ENCODE data around the gene MTG2.

Gene MTG2

DNA sequence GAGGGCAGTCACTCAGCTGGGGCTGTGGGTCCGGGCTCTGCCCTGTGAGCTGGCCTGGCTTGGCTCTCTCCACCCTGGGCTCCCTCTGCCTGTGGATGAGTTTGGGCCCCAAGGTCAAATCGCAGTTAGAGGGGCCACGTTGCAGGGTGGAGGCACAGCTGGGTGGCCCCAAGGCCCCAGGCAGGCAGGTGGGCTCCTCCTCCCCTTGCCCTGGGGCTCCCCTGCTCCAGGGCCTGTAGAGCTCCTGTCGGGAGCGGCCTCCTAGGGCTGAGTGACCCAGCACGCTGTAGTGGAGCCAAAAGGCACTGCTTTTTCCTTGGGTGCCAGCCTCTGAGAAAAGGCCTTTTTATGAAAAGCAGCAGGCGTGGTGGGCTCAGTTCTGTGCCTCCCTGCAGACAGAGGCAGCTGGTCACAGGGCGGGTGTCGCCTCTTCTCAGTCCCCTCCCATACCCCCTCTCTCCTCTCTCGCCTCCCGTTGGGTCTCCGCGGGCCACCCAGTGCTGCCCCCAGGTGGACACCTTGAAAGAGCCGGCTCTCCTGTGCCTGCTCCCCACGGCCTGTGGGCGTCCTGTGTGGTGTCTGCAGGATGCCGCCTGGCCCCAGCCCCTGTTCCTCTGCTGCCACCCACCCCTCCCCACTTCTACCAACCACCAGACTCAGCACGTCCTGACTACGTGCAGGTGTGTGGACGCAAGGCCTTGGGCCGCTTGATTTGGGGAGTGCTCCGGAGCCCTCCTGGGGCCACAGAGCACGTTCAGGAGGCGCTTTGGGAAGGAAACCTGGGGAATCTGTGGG is 26.0 kb upstream of the MTG2 start:
- Histone ChIP-seq H3K27ac (ENCODE audit: low read length) (no peak overlapping the region), H3K4me3 (ENCODE audit: low read length) (no peak overlapping the region), H3K4me2 (ENCODE audit: low read depth, low read length) (no peak overlapping the region), H3K9me3 (replicated peaks; ENCODE audit: insufficient read depth, low read length) (no peaks in the 10 kb centered on the region), H4K20me1 (ENCODE audit: insufficient read depth, low read length) (no peaks in the 10 kb centered on the region), H3K36me3 (replicated peaks; ENCODE audit: insufficient read depth, low read length) (no peaks in the 10 kb centered on the region), H3K9ac (ENCODE audit: low read length) (no peak overlapping the region), H3K9me2 (replicated peaks; ENCODE audit: insufficient read depth, low read length) (no peaks in the 10 kb centered on the region), H3K4me1 (ENCODE audit: low read length) (no peaks in the 10 kb centered on the region), H3K79me2 (ENCODE audit: low read length) (peaks cover 52% of the 10 kb centered on the region), H3K27me3 (replicated peaks; ENCODE audit: insufficient read depth, low read length) (no peaks in the 10 kb centered on the region), H2AFZ (ENCODE audit: low read length) (no peak overlapping the region), H3F3A (ENCODE audit: insufficient read depth, low read length) (no peaks in the 10 kb centered on the region)
- DNase-seq = peak; percentile 26
- TF ChIP-seq, protein P1, sequence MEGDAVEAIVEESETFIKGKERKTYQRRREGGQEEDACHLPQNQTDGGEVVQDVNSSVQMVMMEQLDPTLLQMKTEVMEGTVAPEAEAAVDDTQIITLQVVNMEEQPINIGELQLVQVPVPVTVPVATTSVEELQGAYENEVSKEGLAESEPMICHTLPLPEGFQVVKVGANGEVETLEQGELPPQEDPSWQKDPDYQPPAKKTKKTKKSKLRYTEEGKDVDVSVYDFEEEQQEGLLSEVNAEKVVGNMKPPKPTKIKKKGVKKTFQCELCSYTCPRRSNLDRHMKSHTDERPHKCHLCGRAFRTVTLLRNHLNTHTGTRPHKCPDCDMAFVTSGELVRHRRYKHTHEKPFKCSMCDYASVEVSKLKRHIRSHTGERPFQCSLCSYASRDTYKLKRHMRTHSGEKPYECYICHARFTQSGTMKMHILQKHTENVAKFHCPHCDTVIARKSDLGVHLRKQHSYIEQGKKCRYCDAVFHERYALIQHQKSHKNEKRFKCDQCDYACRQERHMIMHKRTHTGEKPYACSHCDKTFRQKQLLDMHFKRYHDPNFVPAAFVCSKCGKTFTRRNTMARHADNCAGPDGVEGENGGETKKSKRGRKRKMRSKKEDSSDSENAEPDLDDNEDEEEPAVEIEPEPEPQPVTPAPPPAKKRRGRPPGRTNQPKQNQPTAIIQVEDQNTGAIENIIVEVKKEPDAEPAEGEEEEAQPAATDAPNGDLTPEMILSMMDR (IDR thresholded peaks at IDR 0.05; ENCODE audit: low read length) = peak; percentile 42
- no peak for TF ChIP-seq EZH2 (optimal IDR thresholded peaks at IDR 0.05; ENCODE audit: low read depth, low read length)

DNA sequence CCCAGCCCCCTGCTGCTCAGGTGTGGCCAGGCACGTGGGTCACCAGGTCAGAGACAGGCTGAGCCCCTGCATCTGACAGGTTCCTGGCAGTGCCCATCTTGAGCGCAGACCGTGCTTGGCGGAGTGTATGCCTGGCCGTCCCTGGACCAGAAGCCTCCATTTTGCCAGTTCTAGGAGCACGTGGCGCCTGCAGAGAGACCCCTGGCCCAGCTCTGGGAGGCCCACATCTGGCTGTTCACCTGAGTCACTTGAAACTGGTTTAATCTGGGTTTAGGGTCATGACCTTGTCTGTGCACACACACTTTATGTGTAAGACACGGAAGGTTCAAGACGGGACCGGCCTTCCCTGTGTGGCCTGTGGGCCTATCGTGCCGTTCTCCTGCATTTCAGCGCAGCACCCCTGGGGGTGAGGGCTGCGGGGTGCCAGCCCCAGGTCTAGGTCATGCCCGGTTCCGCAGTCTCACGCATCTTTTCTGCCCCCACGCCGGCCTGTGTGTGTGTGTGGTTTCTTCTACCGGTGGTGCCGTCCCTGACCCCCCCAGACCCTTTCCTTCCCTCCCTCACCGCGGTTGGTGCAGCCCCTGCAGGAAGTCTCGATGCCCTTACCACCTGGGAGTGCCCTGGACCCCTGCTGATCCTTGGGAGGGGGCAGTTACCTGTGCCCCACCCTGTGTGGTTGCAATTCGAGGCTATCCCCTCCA is 25.3 kb upstream of the MTG2 start:
- DNase-seq = no peak
- H3K36me3 ChIP-seq (replicated peaks; ENCODE audit: insufficient read depth, low read length) = no peaks in the 10 kb centered on the region
- H3K4me3 ChIP-seq (ENCODE audit: low read length) = no peak overlapping the region
- no peaks in the 10 kb centered on the region for H3F3A ChIP-seq (ENCODE audit: insufficient read depth, low read length)
- H2AFZ ChIP-seq (ENCODE audit: low read length) = no peak overlapping the region
- H3K4me1 ChIP-seq (ENCODE audit: low read length) = no peaks in the 10 kb centered on the region
- H3K9me3 ChIP-seq (replicated peaks; ENCODE audit: insufficient read depth, low read length) = no peaks in the 10 kb centered on the region
- TF ChIP-seq, protein P1 (IDR thresholded peaks at IDR 0.05; ENCODE audit: low read length) = no peak
- TF ChIP-seq EZH2 (optimal IDR thresholded peaks at IDR 0.05; ENCODE audit: low read depth, low read length) (no peak), EZH2phosphoT487 (IDR thresholded peaks at IDR 0.05; ENCODE audit: low read length) (no peak)
- no peak overlapping the region for H3K4me2 ChIP-seq (ENCODE audit: low read depth, low read length)
- H3K79me2 ChIP-seq (ENCODE audit: low read length) = peaks cover 46% of the 10 kb centered on the region
- no peaks in the 10 kb centered on the region for H4K20me1 ChIP-seq (ENCODE audit: insufficient read depth, low read length)
- H3K9ac ChIP-seq (ENCODE audit: low read length) = no peak overlapping the region
- no peaks in the 10 kb centered on the region for H3K9me2 ChIP-seq (replicated peaks; ENCODE audit: insufficient read depth, low read length)
- no peaks in the 10 kb centered on the region for H3K27me3 ChIP-seq (replicated peaks; ENCODE audit: insufficient read depth, low read length)
- no peak overlapping the region for H3K27ac ChIP-seq (ENCODE audit: low read length)

DNA sequence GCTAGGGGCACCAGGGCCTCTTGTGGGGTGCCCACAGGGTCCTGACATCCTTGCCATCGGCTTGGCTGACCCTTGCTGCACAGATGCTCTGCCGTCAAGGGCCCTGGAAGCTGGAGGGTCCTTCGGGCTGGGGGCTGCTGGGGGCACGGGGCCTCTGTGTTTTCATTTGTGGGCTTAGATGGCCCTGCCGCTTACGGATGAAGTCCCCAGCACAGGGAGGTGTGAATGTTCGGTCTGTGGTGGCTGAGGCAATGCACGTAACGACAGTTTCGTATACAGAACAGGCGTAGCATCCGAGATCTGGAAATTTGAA is 24.8 kb upstream of the MTG2 start:
- Histone ChIP-seq H3F3A (ENCODE audit: insufficient read depth, low read length) (no peaks in the 10 kb centered on the region), H3K27ac (ENCODE audit: low read length) (no peak overlapping the region), H4K20me1 (ENCODE audit: insufficient read depth, low read length) (no peaks in the 10 kb centered on the region), H3K36me3 (replicated peaks; ENCODE audit: insufficient read depth, low read length) (no peaks in the 10 kb centered on the region), H3K4me3 (ENCODE audit: low read length) (no peak overlapping the region), H3K4me2 (ENCODE audit: low read depth, low read length) (no peak overlapping the region), H2AFZ (ENCODE audit: low read length) (no peak overlapping the region), H3K9me3 (replicated peaks; ENCODE audit: insufficient read depth, low read length) (no peaks in the 10 kb centered on the region), H3K79me2 (ENCODE audit: low read length) (peaks cover 43% of the 10 kb centered on the region), H3K27me3 (replicated peaks; ENCODE audit: insufficient read depth, low read length) (no peaks in the 10 kb centered on the region), H3K4me1 (ENCODE audit: low read length) (no peaks in the 10 kb centered on the region), H3K9ac (ENCODE audit: low read length) (no peak overlapping the region), H3K9me2 (replicated peaks; ENCODE audit: insufficient read depth, low read length) (no peaks in the 10 kb centered on the region)
- no peak for TF ChIP-seq EZH2 (optimal IDR thresholded peaks at IDR 0.05; ENCODE audit: low read depth, low read length)
- TF ChIP-seq, protein P1 (IDR thresholded peaks at IDR 0.05; ENCODE audit: low read length) = no peak
- no peak for TF ChIP-seq EZH2phosphoT487 (IDR thresholded peaks at IDR 0.05; ENCODE audit: low read length)
- no peak for DNase-seq

All from MM.1S (cell line).